IMR-90 (cell line): Measurements from ENCODE around the gene DSE. TPM values are rescaled to one million over a fixed set of nuclear protein-coding genes. Genes with fewer than 3 reads are reported as not detected.
"Not testable (repeated sequence)": the region's sequence is repeated elsewhere in the genome, so short reads cannot be mapped to it uniquely, and the experiment has no call there.

Experiments used
- ATAC-seq: fragments of 200-7000 bp; cut with Tn5 transposase; 2 replicates; pipeline ENCODE4 v1.9.1; 2020; ENCODE audit warnings: low read depth, mild to moderate bottlenecking, moderate library complexity
- BruUV-seq: library from RNA; stranded (reverse); fragments of 400-500 nt; replicated peaks from 2 replicates; lab custom pipeline; 2021; lab: Mats Ljungman, UMichigan
- CTCF ChIA-PET: fragments of 300-600 bp; formaldehyde crosslinking; extraction: SDS; loops from one replicate; lab custom pipeline; 2021; ENCODE audit warnings: antibody characterized with exemption; lab: Yijun Ruan, JAX
- POLR2A ChIA-PET: fragments of 300-600 bp; sonication (Branson Sonifier 250); formaldehyde crosslinking; loops from one replicate; lab custom pipeline; 2022; ENCODE audit warnings: antibody characterized with exemption; ENCODE audit not compliant: unreplicated experiment; lab: Charles Lee
- DNase-seq: peaks from one replicate; pipeline ENCODE4 v3.0.0; 2013
- H2AFZ ChIP-seq: replicated peaks from 2 replicates; pipeline ENCODE3; 2013; ENCODE audit warnings: low read length, mild to moderate bottlenecking; ENCODE audit not compliant: poor library complexity
- H2AK5ac ChIP-seq: 2 replicates; pipeline ENCODE4 v1.6.1; 2013; ENCODE audit warnings: low read depth, low read length, inconsistent platforms
- H2AK9ac ChIP-seq: replicated peaks from 2 replicates; pipeline ENCODE3; 2013; ENCODE audit warnings: mild to moderate bottlenecking, low read depth, low read length, moderate library complexity; ENCODE audit not compliant: poor library complexity
- H2BK120ac ChIP-seq: 2 replicates; pipeline ENCODE4 v1.6.1; 2013; ENCODE audit warnings: low read depth, low read length, inconsistent platforms
- H2BK15ac ChIP-seq: 3 replicates; pipeline ENCODE4 v1.6.1; 2013; ENCODE audit warnings: low read depth, low read length, inconsistent platforms
- H2BK20ac ChIP-seq: 2 replicates; pipeline ENCODE4 v1.6.1; 2013; ENCODE audit warnings: low read depth, mild to moderate bottlenecking, inconsistent platforms, low read length, moderate library complexity
- H2BK5ac ChIP-seq: 2 replicates; pipeline ENCODE4 v1.6.1; 2013; ENCODE audit warnings: mild to moderate bottlenecking, low read depth, low read length, inconsistent platforms; ENCODE audit not compliant: poor library complexity, severe bottlenecking
- H3K14ac ChIP-seq: replicated peaks from 2 replicates; pipeline ENCODE4 v1.6.1; 2013; ENCODE audit warnings: low read depth, low read length, inconsistent platforms
- H3K18ac ChIP-seq: 2 replicates; pipeline ENCODE4 v1.6.1; 2013; ENCODE audit warnings: low read depth, low read length, control low read depth
- H3K23ac ChIP-seq: 2 replicates; pipeline ENCODE4 v1.6.1; 2013; ENCODE audit warnings: low read depth, low read length, inconsistent platforms
- H3K27ac ChIP-seq: 2 replicates; pipeline ENCODE4 v1.5.1; 2013; ENCODE audit warnings: mild to moderate bottlenecking, control low read depth, low read length; ENCODE audit not compliant: insufficient read depth
- H3K27me3 ChIP-seq: 2 replicates; pipeline ENCODE4 v1.6.1; 2013; ENCODE audit warnings: low read length; ENCODE audit not compliant: control insufficient read depth, insufficient read depth
- H3K36me3 ChIP-seq: 2 replicates; pipeline ENCODE4 v1.6.1; 2013; ENCODE audit warnings: low read length, mixed read lengths; ENCODE audit not compliant: control insufficient read depth, insufficient read depth
- H3K4ac ChIP-seq: 2 replicates; pipeline ENCODE4 v1.6.1; 2013; ENCODE audit warnings: low read depth, low read length, inconsistent platforms
- H3K4me1 ChIP-seq: 2 replicates; pipeline ENCODE4 v1.6.1; 2013; ENCODE audit warnings: low read length, mixed read lengths; ENCODE audit not compliant: control insufficient read depth, insufficient read depth
- H3K4me2 ChIP-seq: 2 replicates; pipeline ENCODE4 v1.6.1; 2013; ENCODE audit warnings: low read depth, mild to moderate bottlenecking, control low read depth, low read length, moderate library complexity
- H3K4me3 ChIP-seq: 2 replicates; pipeline ENCODE4 v1.5.1; 2013; ENCODE audit warnings: low read depth, mild to moderate bottlenecking, control low read depth, low read length, moderate library complexity; ENCODE audit not compliant: insufficient read depth
- H3K56ac ChIP-seq: 2 replicates; pipeline ENCODE4 v1.6.1; 2013; ENCODE audit warnings: low read length, inconsistent platforms; ENCODE audit not compliant: insufficient read depth; ENCODE audit errors: extremely low read depth
- H3K79me1 ChIP-seq, 2 experiments: 2 replicates each; pipeline ENCODE4 v1.6.1; 2013; ENCODE audit warnings: low read length in 2 of 2, inconsistent platforms in 1 of 2, low read depth in 1 of 2
- H3K9ac ChIP-seq: 2 replicates; pipeline ENCODE4 v1.6.1; 2013; ENCODE audit warnings: low read depth, low read length, control low read depth
- H3K9me1 ChIP-seq: 2 replicates; pipeline ENCODE4 v1.6.1; 2013; ENCODE audit warnings: low read length, inconsistent platforms; ENCODE audit not compliant: insufficient read depth
- H3K9me3 ChIP-seq: 2 replicates; pipeline ENCODE4 v1.6.1; 2013; ENCODE audit warnings: low read length; ENCODE audit not compliant: control insufficient read depth, insufficient read depth
- H4K20me1 ChIP-seq: 2 replicates; pipeline ENCODE4 v1.6.1; 2013; ENCODE audit warnings: low read length, inconsistent platforms; ENCODE audit not compliant: insufficient read depth
- H4K5ac ChIP-seq: 2 replicates; pipeline ENCODE4 v1.6.1; 2013; ENCODE audit warnings: mild to moderate bottlenecking, low read depth, low read length, control low read depth
- H4K8ac ChIP-seq, 2 experiments: 2 replicates each; pipeline ENCODE4 v1.6.1; 2013; ENCODE audit warnings: low read depth in 2 of 2, low read length in 2 of 2, control low read depth in 1 of 2, inconsistent platforms in 1 of 2
- H4K91ac ChIP-seq: 2 replicates; pipeline ENCODE4 v1.6.1; 2013; ENCODE audit warnings: low read depth, low read length, inconsistent platforms; ENCODE audit not compliant: insufficient read depth
- WGBS, 2 experiments: methylation state at CpG; one replicate each; pipeline versions ENCODE4 v1.1.5 to v1.1.7; 2013; ENCODE audit warnings: missing lambda C conversion rate in 2 of 2; ENCODE audit not compliant: insufficient read length in 1 of 2; ENCODE audit errors: extremely low coverage in 2 of 2; 5-methylcytosine and 5-hydroxymethylcytosine counted together
- dilution Hi-C: fragments of 300-500 bp; cut with HindIII; formaldehyde crosslinking; loops from one replicate; pipeline ENCODE4 v1.14.3; 2018; ENCODE audit warnings: low sequenced_read_pairs; ENCODE audit not compliant: unreplicated experiment
- in situ Hi-C: fragments of 300-500 bp; cut with MboI; formaldehyde crosslinking; loops from 3 replicates; pipeline ENCODE4 v1.14.3; 2019; ENCODE audit warnings: low sequenced_read_pairs, inconsistent platforms, mixed read lengths
- intact Hi-C: fragments of 100-400 bp; cut with micrococcal nuclease; formaldehyde crosslinking; loops from 2 replicates; pipeline ENCODE4 v1.10.0; 2022
- polyA plus RNA-seq, 3 experiments: library from polyadenylated mRNA; depleted of rRNA; stranded (reverse); fragments of >200 nt; gene quantifications; 2 replicates each; pipeline ENCODE4 v1.2.3, GENCODE V29; 2012; ENCODE audit warnings: low replicate concordance in 1 of 3
- total RNA-seq: library from RNA; depleted of rRNA; stranded (reverse); fragments of >200 nt; gene quantifications from 2 replicates; pipeline ENCODE4 v1.2.3, GENCODE V29; 2012

The DSE gene
- total and polyA plus RNA-seq, 2 of the 4 experiments (the other 2 are of a cell fraction), result 48.0 to 154 TPM

GRCh38 chr6:116321933-116322332 is 48.8 kb upstream of the DSE start:
- H2AFZ ChIP-seq, H2BK20ac ChIP-seq, CTCF ChIA-PET, H3K4me2 ChIP-seq, H3K9me3 ChIP-seq, H3K18ac ChIP-seq, H4K20me1 ChIP-seq, BruUV-seq, ATAC-seq, H2BK5ac ChIP-seq, DNase-seq, H3K4me1 ChIP-seq, H3K27ac ChIP-seq, H2AK9ac ChIP-seq, H3K79me1 ChIP-seq, dilution Hi-C loops, H3K14ac ChIP-seq, H2BK15ac ChIP-seq, H3K23ac ChIP-seq, H3K36me3 ChIP-seq, intact Hi-C loops, H3K4me3 ChIP-seq, H3K9ac ChIP-seq, H2BK120ac ChIP-seq, H2AK5ac ChIP-seq, H3K56ac ChIP-seq, H3K27me3 ChIP-seq, POLR2A ChIA-PET, H4K8ac ChIP-seq, H4K91ac ChIP-seq, H4K5ac ChIP-seq, H3K9me1 ChIP-seq, H3K4ac ChIP-seq, in situ Hi-C loops: not testable (repeated sequence)
- no CpG with 5 or more reads among the region's 13 CpGs for WGBS, 2 experiments
